ENCODE results near the gene SLC5A10.
"Not testable (repeated sequence)": the region's sequence is repeated elsewhere in the genome, so short reads cannot be mapped to it uniquely, and the experiment has no call there.

GRCh38 chr17:19044643-19045042, 92.7 kb downstream of the SLC5A10 start:
- TF ChIP-seq CTCF (IDR thresholded peaks at IDR 0.05); POLR2AphosphoS5 (IDR thresholded peaks at IDR 0.05); EP300 (IDR thresholded peaks at IDR 0.05; ENCODE audit: low read depth): not testable (repeated sequence)

Measured in transverse colon (tissue), 4 donors.